HFFc6 (cell line): ENCODE data around the gene SEMA5B. TPM values are rescaled to one million over a fixed set of nuclear protein-coding genes. Genes with fewer than 3 reads are reported as not detected.

Experiments
- DNase-seq: peaks from one replicate; pipeline ENCODE4 v3.0.0-alpha.2; 2018
- H3K27ac Mint-ChIP-seq: 2 replicates; pipeline ENCODE4 v1.8.0; 2020; ENCODE audit warnings: mild to moderate bottlenecking, mixed read lengths
- H3K27me3 Mint-ChIP-seq: 2 replicates; pipeline ENCODE4 v1.8.0; 2021; ENCODE audit warnings: mild to moderate bottlenecking, moderate library complexity, mixed read lengths; ENCODE audit not compliant: insufficient read depth
- H3K36me3 Mint-ChIP-seq: 2 replicates; pipeline ENCODE4 v1.8.0; 2021; ENCODE audit warnings: low read depth, mixed read lengths
- H3K4me1 Mint-ChIP-seq: 2 replicates; pipeline ENCODE4 v1.8.0; 2020; ENCODE audit warnings: low read depth, mixed read lengths
- H3K4me3 Mint-ChIP-seq: 2 replicates; pipeline ENCODE4 v1.8.0; 2020; ENCODE audit warnings: mild to moderate bottlenecking, moderate library complexity, mixed read lengths
- H3K9me3 Mint-ChIP-seq: 2 replicates; pipeline ENCODE4 v1.8.0; 2020; ENCODE audit warnings: mild to moderate bottlenecking, mixed read lengths
- total RNA-seq, 6 experiments: library from RNA; stranded (reverse); fragmentation: NEBNext Ultra II Directional; extraction: Animal tissue kit (Norgen Biotek cat#: 25700); gene quantifications; 2 replicates in 1 of 6; 3 replicates in 5 of 6; pipeline ENCODE4 v1.2.3, GENCODE V29; 2021
- TF ChIP-seq, protein P1 (sequence below): fragments of 200-600 bp; sonication (generic); IDR thresholded peaks from 2 replicates; pipeline ENCODE4 v1.5.0; 2021; ENCODE audit warnings: antibody characterized with exemption, mild to moderate bottlenecking

SEMA5B gene
- total RNA-seq, 6 experiments from 2014 or later = not detected

DNA sequence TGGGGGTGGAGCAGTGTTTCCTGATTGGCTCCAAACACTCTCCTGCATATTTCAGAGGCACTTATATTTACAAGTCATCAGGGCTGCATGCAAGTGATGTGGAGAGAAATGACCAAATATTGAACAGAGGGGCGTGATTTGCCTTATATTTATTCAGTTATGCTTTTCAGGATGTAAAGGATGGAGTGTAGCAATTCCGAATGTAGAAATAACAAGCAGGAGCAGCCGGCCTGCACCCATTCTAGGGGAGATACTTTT lies 19.4 kb upstream of the SEMA5B start:
- no peak overlapping the region for H3K27ac Mint-ChIP-seq
- no peak for DNase-seq

DNA sequence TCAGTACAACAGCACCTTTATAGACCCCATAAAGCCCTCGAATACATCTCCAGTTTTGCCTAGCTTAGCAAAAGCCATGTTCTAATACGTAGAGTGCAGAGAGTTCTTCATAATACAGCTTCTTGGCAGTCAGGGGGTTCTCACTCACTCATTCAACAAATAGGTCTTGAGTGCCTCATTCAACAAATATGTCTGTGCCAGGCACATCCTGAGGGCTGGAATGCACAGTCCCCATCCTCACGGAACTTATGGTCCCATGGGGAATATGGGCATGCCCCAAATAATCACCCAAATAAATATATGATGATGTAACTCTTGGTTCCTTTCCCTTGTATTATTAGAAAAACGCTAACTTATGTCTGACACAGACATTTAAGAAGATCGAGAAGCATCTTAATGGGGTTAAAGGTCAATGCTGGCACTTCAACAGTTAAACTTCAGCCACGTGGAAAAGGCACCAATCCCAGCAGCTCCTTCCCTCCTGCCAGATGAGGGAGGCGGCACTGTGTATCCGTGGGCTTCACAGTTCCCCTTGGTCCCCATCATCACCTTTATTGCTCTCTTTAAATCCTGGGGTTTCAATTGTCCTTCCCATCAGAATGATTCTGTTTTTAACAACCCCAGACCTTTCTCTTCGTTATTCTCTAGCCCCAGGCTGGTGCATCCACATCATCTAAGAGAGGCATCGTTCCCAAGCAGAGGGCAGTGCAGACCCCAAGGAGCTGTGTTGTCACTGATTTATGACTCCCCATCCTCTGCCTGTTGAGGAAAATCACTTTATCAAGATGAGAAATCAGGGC lies 18.9 kb upstream of the SEMA5B start:
- H3K27ac Mint-ChIP-seq = no peak overlapping the region
- TF ChIP-seq, protein P1, sequence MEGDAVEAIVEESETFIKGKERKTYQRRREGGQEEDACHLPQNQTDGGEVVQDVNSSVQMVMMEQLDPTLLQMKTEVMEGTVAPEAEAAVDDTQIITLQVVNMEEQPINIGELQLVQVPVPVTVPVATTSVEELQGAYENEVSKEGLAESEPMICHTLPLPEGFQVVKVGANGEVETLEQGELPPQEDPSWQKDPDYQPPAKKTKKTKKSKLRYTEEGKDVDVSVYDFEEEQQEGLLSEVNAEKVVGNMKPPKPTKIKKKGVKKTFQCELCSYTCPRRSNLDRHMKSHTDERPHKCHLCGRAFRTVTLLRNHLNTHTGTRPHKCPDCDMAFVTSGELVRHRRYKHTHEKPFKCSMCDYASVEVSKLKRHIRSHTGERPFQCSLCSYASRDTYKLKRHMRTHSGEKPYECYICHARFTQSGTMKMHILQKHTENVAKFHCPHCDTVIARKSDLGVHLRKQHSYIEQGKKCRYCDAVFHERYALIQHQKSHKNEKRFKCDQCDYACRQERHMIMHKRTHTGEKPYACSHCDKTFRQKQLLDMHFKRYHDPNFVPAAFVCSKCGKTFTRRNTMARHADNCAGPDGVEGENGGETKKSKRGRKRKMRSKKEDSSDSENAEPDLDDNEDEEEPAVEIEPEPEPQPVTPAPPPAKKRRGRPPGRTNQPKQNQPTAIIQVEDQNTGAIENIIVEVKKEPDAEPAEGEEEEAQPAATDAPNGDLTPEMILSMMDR = no peak
- H3K27me3 Mint-ChIP-seq = peaks cover 41% of the 10 kb centered on the region
- no peaks in the 10 kb centered on the region for H3K9me3 Mint-ChIP-seq
- peaks cover 6% of the 10 kb centered on the region; the same call in 1 of the 2 replicates for H3K4me1 Mint-ChIP-seq
- no peak for DNase-seq
- H3K4me3 Mint-ChIP-seq = no peak overlapping the region
- H3K36me3 Mint-ChIP-seq = no peaks in the 10 kb centered on the region

More for the DNA sequence above, 19.4 kb upstream of the SEMA5B start:
- Mint-ChIP-seq H3K27me3 (peaks cover 37% of the 10 kb centered on the region), H3K4me1 (peaks cover 6% of the 10 kb centered on the region; the same call in 1 of the 2 replicates), H3K9me3 (no peaks in the 10 kb centered on the region), H3K4me3 (no peak overlapping the region), H3K36me3 (no peaks in the 10 kb centered on the region)
- TF ChIP-seq, protein P1 = no peak

DNA sequence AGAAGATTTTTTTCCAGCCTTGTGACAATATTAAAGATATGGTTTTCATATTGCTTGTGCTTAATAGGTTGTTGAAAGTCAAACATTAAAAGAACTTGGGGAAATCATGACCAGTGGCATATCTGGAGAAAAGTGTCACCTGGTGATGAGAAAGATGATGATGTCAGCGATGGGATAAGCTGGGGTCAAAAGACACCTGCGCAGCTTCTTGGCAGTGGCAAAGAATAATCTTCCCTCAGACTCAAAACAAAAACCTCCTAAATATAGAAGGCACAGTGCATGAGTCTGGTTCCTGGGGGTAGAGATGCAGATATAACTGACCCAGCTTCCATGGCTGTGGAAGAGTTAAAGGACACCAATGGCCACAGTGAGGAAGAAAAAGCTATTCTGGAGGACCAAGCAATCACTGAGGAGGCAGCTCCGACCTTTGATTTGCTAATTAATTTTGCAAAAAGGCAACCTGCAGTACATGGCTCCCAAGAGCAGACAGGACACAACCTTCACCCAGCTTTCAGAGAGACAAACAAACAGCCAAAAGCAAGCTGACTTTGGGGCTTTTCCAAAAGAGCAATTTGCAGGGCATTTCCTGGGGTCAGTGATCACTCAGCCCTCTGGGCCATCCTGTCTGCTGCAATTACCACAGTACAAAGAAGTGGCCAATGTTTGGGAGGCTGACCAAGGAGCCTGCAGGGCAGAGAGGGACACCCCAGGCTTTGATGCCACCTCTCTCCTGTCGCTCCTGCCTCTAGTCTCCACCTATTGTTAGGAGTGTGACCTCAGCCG lies 17.6 kb upstream of the SEMA5B start:
- Mint-ChIP-seq H3K27me3 (peaks cover 46% of the 10 kb centered on the region), H3K36me3 (no peaks in the 10 kb centered on the region), H3K27ac (no peak overlapping the region), H3K4me3 (no peak overlapping the region), H3K9me3 (no peaks in the 10 kb centered on the region), H3K4me1 (peaks cover 6% of the 10 kb centered on the region; the same call in 1 of the 2 replicates)
- TF ChIP-seq, protein P1 = no peak
- no peak for DNase-seq

DNA sequence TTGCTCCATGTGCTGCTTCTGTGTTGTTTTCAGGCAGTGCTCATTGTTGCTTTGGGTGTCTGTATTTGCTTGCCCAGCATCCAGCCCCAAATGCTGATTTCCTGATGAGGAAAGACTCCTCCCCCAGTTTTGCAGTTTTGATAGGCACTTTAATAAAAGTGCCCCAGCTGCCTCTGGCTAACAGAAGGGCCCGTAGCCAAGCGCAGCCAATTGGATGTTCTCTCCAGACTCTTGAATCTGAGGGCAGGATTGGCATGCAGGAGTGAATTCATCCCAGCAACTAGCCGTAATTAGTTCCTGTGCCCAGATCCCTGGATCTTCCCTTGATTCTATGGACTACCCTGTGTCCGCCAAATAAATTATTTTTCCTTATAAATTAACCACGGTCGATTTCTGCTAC lies 14.8 kb upstream of the SEMA5B start:
- H3K4me3 Mint-ChIP-seq = no peak overlapping the region
- peaks cover 68% of the 10 kb centered on the region for H3K27me3 Mint-ChIP-seq
- H3K36me3 Mint-ChIP-seq = no peaks in the 10 kb centered on the region
- DNase-seq = no peak
- no peak overlapping the region for H3K27ac Mint-ChIP-seq
- TF ChIP-seq, protein P1 = no peak
- peaks cover 6% of the 10 kb centered on the region; the same call in 1 of the 2 replicates for H3K4me1 Mint-ChIP-seq
- no peaks in the 10 kb centered on the region for H3K9me3 Mint-ChIP-seq

DNA sequence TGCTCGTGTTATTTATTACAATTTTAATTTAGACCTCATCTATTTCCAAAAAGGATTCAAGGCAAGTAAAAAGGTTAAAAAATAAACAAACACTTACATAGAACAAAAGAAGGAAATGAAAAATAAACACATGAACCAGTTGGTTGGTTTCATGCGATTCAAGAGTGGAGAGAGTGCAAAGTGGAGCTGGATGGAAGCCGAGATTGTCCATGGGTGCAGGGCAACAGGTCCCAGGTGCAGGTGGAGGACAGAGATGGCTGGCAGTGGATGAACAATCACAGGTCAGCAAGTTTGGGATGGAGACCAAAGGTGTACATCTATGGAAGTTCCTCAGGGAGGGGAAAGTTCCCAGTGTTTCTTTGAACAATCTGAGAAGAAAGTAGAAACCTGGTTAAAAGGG lies 11.6 kb upstream of the SEMA5B start:
- H3K4me3 Mint-ChIP-seq = no peak overlapping the region
- TF ChIP-seq, protein P1 = no peak
- no peak for DNase-seq
- H3K27me3 Mint-ChIP-seq = peaks cover 71% of the 10 kb centered on the region
- no peak overlapping the region for H3K27ac Mint-ChIP-seq
- no peaks in the 10 kb centered on the region for H3K9me3 Mint-ChIP-seq
- H3K36me3 Mint-ChIP-seq = no peaks in the 10 kb centered on the region
- no peaks in the 10 kb centered on the region for H3K4me1 Mint-ChIP-seq
